Nephron progenitor cell (in vitro differentiated cells): ENCODE results near the gene FBXO17.

Source experiments
- DNase-seq: peaks from one replicate; pipeline ENCODE4 v3.0.0; 2021
- H3K27ac Mint-ChIP-seq: 2 replicates; pipeline ENCODE4 v1.8.0; 2021; ENCODE audit warnings: mild to moderate bottlenecking, moderate library complexity, mixed read lengths
- H3K27me3 Mint-ChIP-seq: 2 replicates; pipeline ENCODE4 v1.8.0; 2021; ENCODE audit warnings: mild to moderate bottlenecking, low read depth, mixed read lengths; ENCODE audit not compliant: poor library complexity
- H3K36me3 Mint-ChIP-seq: 2 replicates; pipeline ENCODE4 v1.8.0; 2021; ENCODE audit warnings: low read depth, mixed read lengths
- H3K4me1 Mint-ChIP-seq: 2 replicates; pipeline ENCODE4 v1.8.0; 2021; ENCODE audit warnings: mixed read lengths
- H3K4me3 Mint-ChIP-seq: 2 replicates; pipeline ENCODE4 v1.8.0; 2021; ENCODE audit warnings: mild to moderate bottlenecking, moderate library complexity, mixed read lengths
- H3K9me3 Mint-ChIP-seq: 2 replicates; pipeline ENCODE4 v1.8.0; 2021; ENCODE audit warnings: mild to moderate bottlenecking, moderate library complexity, mixed read lengths
- CTCF ChIP-seq: fragments of 200-600 bp; sonication (generic); IDR thresholded peaks from 2 replicates; pipeline ENCODE4 v1.5.0; 2021; ENCODE audit warnings: antibody characterized with exemption

The FBXO17 gene

GRCh38 chr19:38917516-38917915 is 58.0 kb downstream of the FBXO17 start:
- no peak for DNase-seq
- Mint-ChIP-seq H3K4me3 (no peak overlapping the region), H3K27me3 (no peaks in the 10 kb centered on the region), H3K27ac (no peak overlapping the region), H3K9me3 (no peaks in the 10 kb centered on the region), H3K4me1 (no peaks in the 10 kb centered on the region), H3K36me3 (peaks cover 16% of the 10 kb centered on the region)
- no peak for TF ChIP-seq CTCF

DNA sequence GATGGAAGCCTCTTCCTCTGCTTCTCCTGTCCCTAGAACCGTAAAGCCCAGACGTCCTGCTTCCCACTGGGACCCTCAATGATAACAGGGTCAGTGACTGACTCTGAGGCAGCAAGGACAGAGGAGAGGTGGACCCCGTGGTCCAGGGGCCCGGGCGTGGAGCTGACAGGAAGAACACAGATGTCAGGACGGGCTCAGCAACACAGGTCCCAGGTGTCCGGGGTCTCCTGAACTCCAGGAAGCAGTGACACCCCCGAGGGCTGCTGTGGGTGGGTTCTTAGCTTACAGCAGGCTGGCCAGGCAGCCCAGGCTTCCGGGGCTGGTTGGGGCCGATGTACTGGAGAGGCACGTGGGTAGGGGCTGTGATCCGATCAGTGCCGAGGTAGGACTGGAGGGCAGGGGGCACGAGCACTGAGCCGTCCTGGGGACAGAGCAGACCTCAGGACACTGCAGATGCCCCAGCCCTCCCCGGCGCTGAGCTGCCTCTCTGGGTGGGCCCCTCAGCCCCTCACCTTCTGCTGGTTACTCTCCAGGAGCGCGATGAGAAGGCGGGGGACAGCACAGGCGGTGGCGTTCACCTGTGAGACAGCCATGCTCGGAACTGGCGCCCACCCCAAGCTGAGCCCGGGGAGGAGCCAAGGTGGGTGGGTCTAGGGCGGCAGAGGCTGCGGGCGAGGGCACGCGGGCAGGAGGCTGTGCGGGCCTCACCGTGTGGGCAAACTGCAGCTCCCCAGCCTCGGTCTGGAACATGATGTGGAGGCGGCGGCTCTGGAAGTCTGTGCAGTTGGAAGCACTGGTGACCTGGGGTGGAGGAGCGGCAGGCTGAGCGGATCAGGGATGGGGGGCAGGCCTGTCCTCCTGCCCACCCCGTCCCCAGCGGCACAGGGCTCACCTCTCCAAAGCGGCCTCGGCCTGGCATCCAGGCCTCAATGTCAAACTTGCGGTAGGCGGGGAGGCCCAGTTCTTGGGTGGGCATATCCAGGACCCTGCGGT is 59.9 kb downstream of the FBXO17 start:
- TF ChIP-seq CTCF, result no peak

GRCh38 chr19:38913958-38914357 is 61.6 kb downstream of the FBXO17 start:
- TF ChIP-seq CTCF, result no peak
- H3K36me3 Mint-ChIP-seq, result peaks cover 5% of the 10 kb centered on the region
- DNase-seq, result no peak
- H3K9me3 Mint-ChIP-seq, result no peaks in the 10 kb centered on the region
- H3K4me1 Mint-ChIP-seq, result no peaks in the 10 kb centered on the region
- H3K4me3 Mint-ChIP-seq, result no peak overlapping the region
- H3K27me3 Mint-ChIP-seq, result no peaks in the 10 kb centered on the region
- peak overlapping the region; percentile 58 for H3K27ac Mint-ChIP-seq

More for the DNA sequence above, 59.9 kb downstream of the FBXO17 start:
- Mint-ChIP-seq H3K36me3 (peaks cover 5% of the 10 kb centered on the region), H3K27me3 (no peaks in the 10 kb centered on the region), H3K27ac (peak overlapping the region; percentile 86), H3K4me3 (no peak overlapping the region), H3K9me3 (no peaks in the 10 kb centered on the region), H3K4me1 (no peaks in the 10 kb centered on the region)
- no peak for DNase-seq

DNA sequence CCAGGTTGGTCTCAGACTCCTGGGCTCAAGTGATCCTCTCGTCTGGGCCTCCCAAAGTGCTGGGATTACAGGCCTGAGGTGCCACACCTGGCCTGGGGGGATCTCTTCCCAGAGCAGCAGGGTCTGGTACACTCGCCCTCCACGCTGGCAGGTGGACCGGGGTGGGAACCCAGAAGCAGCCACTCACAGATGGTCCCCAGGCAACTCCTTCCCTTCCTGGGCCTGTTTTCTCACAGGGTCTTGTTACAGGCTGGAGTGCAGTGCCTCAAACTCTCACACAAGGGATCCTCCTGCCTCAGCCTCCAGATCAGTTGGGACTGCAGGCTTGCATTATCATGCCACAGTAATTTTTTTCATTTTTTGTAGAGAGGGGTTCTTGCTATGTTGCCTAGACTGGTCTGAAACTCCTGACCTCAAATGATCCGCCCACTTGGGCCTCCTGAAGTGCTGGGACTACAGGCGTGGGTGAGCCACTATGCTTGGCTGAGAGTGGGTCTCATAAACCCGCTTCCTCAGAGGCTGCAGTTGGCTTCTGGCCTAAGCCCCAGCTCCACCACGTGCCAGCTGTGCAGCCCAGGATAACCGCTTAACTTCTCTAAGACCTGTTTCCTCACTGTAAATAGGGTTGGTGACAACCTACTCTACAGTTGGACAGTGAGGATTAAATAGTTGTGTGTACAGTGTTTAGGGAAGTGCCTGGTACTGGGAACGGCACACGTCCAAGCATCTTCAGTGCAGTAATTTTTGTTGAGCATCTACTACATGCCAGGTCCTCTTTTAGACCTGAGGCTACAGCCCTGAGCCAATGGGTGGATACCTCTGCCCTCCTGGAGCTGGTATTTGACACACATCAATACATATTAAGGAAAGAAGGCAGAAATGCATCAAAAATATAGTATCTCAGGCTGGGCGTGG is 62.7 kb downstream of the FBXO17 start:
- no peaks in the 10 kb centered on the region for H3K9me3 Mint-ChIP-seq

More for the DNA sequence above, 62.7 kb downstream of the FBXO17 start:
- Mint-ChIP-seq H3K27me3 (no peaks in the 10 kb centered on the region), H3K27ac (no peak overlapping the region), H3K36me3 (peaks cover 7% of the 10 kb centered on the region), H3K4me3 (no peak overlapping the region), H3K4me1 (no peaks in the 10 kb centered on the region)
- no peak for DNase-seq
- TF ChIP-seq CTCF, result no peak
